ENCODE data around the gene MALSU1.

DNA sequence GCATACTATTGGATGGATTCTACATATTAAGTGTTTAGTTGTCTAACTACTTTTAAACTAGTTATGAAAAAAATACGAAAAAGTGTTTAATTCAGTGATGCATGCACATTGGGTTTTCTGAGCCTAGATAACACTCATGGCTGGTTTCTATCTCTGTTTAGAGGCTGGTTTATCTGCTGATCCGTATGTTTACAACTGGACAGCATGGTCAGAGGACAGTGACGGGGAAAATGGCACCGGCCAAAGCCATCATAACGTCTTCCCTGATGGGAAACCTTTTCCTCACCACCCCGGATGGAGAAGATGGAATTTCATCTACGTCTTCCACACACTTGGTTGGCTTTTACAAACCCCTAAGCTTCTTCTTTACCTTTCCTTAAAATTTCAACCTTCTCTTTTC is 42.4 kb upstream of the MALSU1 start:
- no peak for TF ChIP-seq POLR2AphosphoS5 (IDR thresholded peaks at IDR 0.05; ENCODE audit: low read depth, low read length)
- no peak for TF ChIP-seq TAF1 (IDR thresholded peaks at IDR 0.05; ENCODE audit: borderline replicate concordance, insufficient read depth, low read length)
